Calu3 (cell line): ENCODE data around the gene WBP4. TPM values are rescaled to one million over a fixed set of nuclear protein-coding genes. Genes with fewer than 3 reads are reported as not detected.
A peak's percentile ranks its signal among the peaks of the same experiment; 100 is the strongest.

ENCODE experiments used
- BruUV-seq: library from RNA; stranded (reverse); fragments of 400-500 nt; replicated peaks from 2 replicates; lab custom pipeline; 2021; lab: Mats Ljungman, UMichigan
- CTCF ChIA-PET: fragments of 300-600 bp; sonication (Branson Sonifier 250); formaldehyde crosslinking; loops from one replicate; lab custom pipeline; 2022; ENCODE audit warnings: antibody characterized with exemption; lab: Charles Lee
- DNase-seq: peaks from one replicate; pipeline ENCODE4 v3.0.0; 2022
- H3K27ac Mint-ChIP-seq: one replicate; pipeline ENCODE4 v1.8.0; 2022; ENCODE audit warnings: mixed read lengths; ENCODE audit not compliant: unreplicated experiment
- H3K27me3 Mint-ChIP-seq: one replicate; pipeline ENCODE4 v1.8.0; 2022; ENCODE audit warnings: mixed read lengths; ENCODE audit not compliant: unreplicated experiment
- H3K36me3 Mint-ChIP-seq: one replicate; pipeline ENCODE4 v1.8.0; 2022; ENCODE audit warnings: mild to moderate bottlenecking, moderate library complexity, mixed read lengths; ENCODE audit not compliant: insufficient read depth, unreplicated experiment
- H3K4me1 Mint-ChIP-seq: one replicate; pipeline ENCODE4 v1.8.0; 2022; ENCODE audit warnings: mild to moderate bottlenecking, low read depth, mixed read lengths; ENCODE audit not compliant: unreplicated experiment
- H3K4me3 Mint-ChIP-seq: one replicate; pipeline ENCODE4 v1.8.0; 2022; ENCODE audit warnings: mild to moderate bottlenecking, low read depth, moderate library complexity, mixed read lengths; ENCODE audit not compliant: unreplicated experiment
- H3K9me3 Mint-ChIP-seq: one replicate; pipeline ENCODE4 v1.8.0; 2022; ENCODE audit warnings: low read depth, mixed read lengths; ENCODE audit not compliant: unreplicated experiment
- CTCF ChIP-seq: fragments of 200-600 bp; IDR thresholded peaks from one replicate; pipeline ENCODE4 v1.8.0; 2022; ENCODE audit warnings: antibody characterized with exemption; ENCODE audit not compliant: unreplicated experiment
- intact Hi-C: fragments of 100-400 bp; cut with micrococcal nuclease; formaldehyde crosslinking; loops from one replicate; pipeline ENCODE4 v1.10.0; 2022; ENCODE audit not compliant: unreplicated experiment
- total RNA-seq: library from RNA; stranded (reverse); gene quantifications from 2 replicates; pipeline ENCODE4 v1.2.3, GENCODE V29; 2022

WBP4 gene
- total RNA-seq, 1 experiment from 2014 or later: 7.2 TPM

GRCh38 chr13:41054919-41055619, 6.2 kb upstream of the WBP4 start:
- DNase-seq: no peak
- Mint-ChIP-seq H3K4me3 (peak overlapping the region; percentile 46), H3K27me3 (no peaks in the 10 kb centered on the region), H3K36me3 (peaks cover 32% of the 10 kb centered on the region), H3K27ac (peak overlapping the region; percentile 68), H3K4me1 (peaks cover 50% of the 10 kb centered on the region), H3K9me3 (no peaks in the 10 kb centered on the region)
- no TSS peak for BruUV-seq
- intact Hi-C loops: loop anchor here (2.0 to 10.0 kb wide), 4 partner anchors 60 to 260 kb away; no protein-coding TSS in a partner anchor
- CTCF ChIA-PET: interaction anchor here (0.8 to 1.5 kb wide), 3 partner anchors 81 to 142 kb away, joined by 3 to 6 read pairs (median 3); no protein-coding TSS in a partner anchor
- TF ChIP-seq CTCF: peak; percentile 42

- no peak for TF ChIP-seq CTCF
- Mint-ChIP-seq H3K4me3 (peak overlapping the region; percentile 71), H3K4me1 (peaks cover 50% of the 10 kb centered on the region), H3K9me3 (no peaks in the 10 kb centered on the region), H3K27ac (no peak overlapping the region), H3K27me3 (no peaks in the 10 kb centered on the region), H3K36me3 (peaks cover 44% of the 10 kb centered on the region)
- no TSS peak for BruUV-seq
- no peak for DNase-seq
- CTCF ChIA-PET: interaction anchor here (0.6 to 1.1 kb wide), 2 partner anchors 141 to 163 kb away, joined by 3 to 4 read pairs; no protein-coding TSS in a partner anchor
- intact Hi-C loops: loop anchor here (5.0 to 10.0 kb wide), 3 partner anchors 84 to 261 kb away; no protein-coding TSS in a partner anchor
Observed at GRCh38 chr13:41056194-41056593, 5.1 kb upstream of the WBP4 start.

GRCh38 chr13:41056826-41057711, 4.2 kb upstream of the WBP4 start:
- TF ChIP-seq CTCF: no peak
- H3K27me3 Mint-ChIP-seq: no peaks in the 10 kb centered on the region
- CTCF ChIA-PET: interaction anchor here (0.6 to 1.1 kb wide), 2 partner anchors 82 to 162 kb away, joined by 4 to 6 read pairs; no protein-coding TSS in a partner anchor
- H3K4me3 Mint-ChIP-seq: peak overlapping the region; percentile 71
- no peak overlapping the region for H3K27ac Mint-ChIP-seq
- intact Hi-C loops: loop anchor here (5.0 to 10.0 kb wide), 3 partner anchors 85 to 262 kb away; no protein-coding TSS in a partner anchor
- peaks cover 50% of the 10 kb centered on the region for H3K4me1 Mint-ChIP-seq
- H3K36me3 Mint-ChIP-seq: peaks cover 52% of the 10 kb centered on the region
- no peaks in the 10 kb centered on the region for H3K9me3 Mint-ChIP-seq
- no TSS peak for BruUV-seq
- no peak for DNase-seq

- Mint-ChIP-seq H3K27ac (peak overlapping the region; percentile 80), H3K4me3 (peak overlapping the region; percentile 71), H3K27me3 (no peaks in the 10 kb centered on the region), H3K4me1 (peaks cover 47% of the 10 kb centered on the region), H3K9me3 (no peaks in the 10 kb centered on the region), H3K36me3 (peaks cover 52% of the 10 kb centered on the region)
- no TSS peak for BruUV-seq
- TF ChIP-seq CTCF: no peak
- CTCF ChIA-PET: interaction anchor here (0.8 to 1.3 kb wide), 2 partner anchors 84 to 269 kb away, joined by 3 read pairs; partner anchors contain the start of gene SLC25A15
- no peak for DNase-seq
- intact Hi-C loops: loop anchor here (5.0 to 10.0 kb wide), 3 partner anchors 86 to 264 kb away; no protein-coding TSS in a partner anchor
Observed at GRCh38 chr13:41058295-41059070, 2.8 kb upstream of the WBP4 start.
